ENCODE measurements around the gene KRT83. TPM values are rescaled to one million over a fixed set of nuclear protein-coding genes. Genes with fewer than 3 reads are reported as not detected.
A peak's percentile ranks its signal among the peaks of the same experiment; 100 is the strongest.
"Not testable (repeated sequence)": the region's sequence is repeated elsewhere in the genome, so short reads cannot be mapped to it uniquely, and the experiment has no call there.

KRT83 gene
- total and polyA plus RNA-seq, 12 donors = not detected

- no peak overlapping the region for H3K4me3 ChIP-seq
- DNase-seq = peak in 4 of 7 donors; percentile 15 to 69 (median 28)
Measured at GRCh38 chr12:52307836-52308805, 13.1 kb downstream of the KRT83 start.

DNA sequence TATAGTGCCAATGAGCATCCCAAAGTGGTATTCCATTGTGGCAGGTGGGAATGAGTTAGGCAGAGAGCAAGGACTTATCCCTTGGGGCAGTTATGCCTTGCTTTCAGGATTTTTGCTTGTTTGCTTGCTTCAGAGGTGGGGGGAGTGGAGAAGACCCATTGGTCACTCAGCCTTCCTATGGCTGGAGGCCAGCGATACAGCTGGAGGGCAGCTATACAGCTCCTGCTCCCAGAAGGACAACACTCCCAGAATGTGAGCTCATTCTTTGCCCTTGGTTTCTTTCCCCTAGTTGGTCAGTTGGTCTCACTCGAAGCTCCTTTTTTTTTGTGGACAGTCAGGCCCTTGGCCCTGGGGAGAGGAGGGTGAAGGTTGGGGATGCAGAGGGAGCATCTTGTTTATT, 14.5 kb downstream of the KRT83 start:
- H3K4me3 ChIP-seq = no peak overlapping the region
- no peak for TF ChIP-seq POLR2A (IDR thresholded peaks at IDR 0.05)
- TF ChIP-seq CTCF (IDR thresholded peaks at IDR 0.05) = no peak
- no peak for DNase-seq
- peaks cover 21% of the 10 kb centered on the region for H3K27me3 ChIP-seq
- 56 to 96% (median 84%) methylated on average over 2 of the region's 2 CpGs for WGBS, 4 donors
- intact Hi-C loops (cut with DNase I) = no loop called here
- H3K9me3 ChIP-seq (replicated peaks in 1 of 3) = no peaks in the 10 kb centered on the region
- no peaks in the 10 kb centered on the region for H3K36me3 ChIP-seq (replicated peaks in 1 of 2)
- H3K4me1 ChIP-seq (replicated peaks in 1 of 2) = no peaks in the 10 kb centered on the region
- no peak overlapping the region for H3K27ac ChIP-seq

More at GRCh38 chr12:52307836-52308805, 13.1 kb downstream of the KRT83 start:
- Histone ChIP-seq H3K27me3 (peaks cover 21% of the 10 kb centered on the region), H3K27ac (no peak overlapping the region), H3K9me3 (replicated peaks in 1 of 3) (no peaks in the 10 kb centered on the region), H3K4me1 (replicated peaks in 1 of 2) (no peaks in the 10 kb centered on the region), H3K36me3 (replicated peaks in 1 of 2) (no peaks in the 10 kb centered on the region)
- peak in 1 of 6 experiments; percentile 14 for TF ChIP-seq CTCF (IDR thresholded peaks at IDR 0.05)
- no peak for TF ChIP-seq POLR2A (IDR thresholded peaks at IDR 0.05)
- 10 to 22% (median 15%) methylated on average over 17 to 71 of the region's 71 CpGs for WGBS, 4 donors
- intact Hi-C loops (cut with DNase I) = no loop called here

DNA sequence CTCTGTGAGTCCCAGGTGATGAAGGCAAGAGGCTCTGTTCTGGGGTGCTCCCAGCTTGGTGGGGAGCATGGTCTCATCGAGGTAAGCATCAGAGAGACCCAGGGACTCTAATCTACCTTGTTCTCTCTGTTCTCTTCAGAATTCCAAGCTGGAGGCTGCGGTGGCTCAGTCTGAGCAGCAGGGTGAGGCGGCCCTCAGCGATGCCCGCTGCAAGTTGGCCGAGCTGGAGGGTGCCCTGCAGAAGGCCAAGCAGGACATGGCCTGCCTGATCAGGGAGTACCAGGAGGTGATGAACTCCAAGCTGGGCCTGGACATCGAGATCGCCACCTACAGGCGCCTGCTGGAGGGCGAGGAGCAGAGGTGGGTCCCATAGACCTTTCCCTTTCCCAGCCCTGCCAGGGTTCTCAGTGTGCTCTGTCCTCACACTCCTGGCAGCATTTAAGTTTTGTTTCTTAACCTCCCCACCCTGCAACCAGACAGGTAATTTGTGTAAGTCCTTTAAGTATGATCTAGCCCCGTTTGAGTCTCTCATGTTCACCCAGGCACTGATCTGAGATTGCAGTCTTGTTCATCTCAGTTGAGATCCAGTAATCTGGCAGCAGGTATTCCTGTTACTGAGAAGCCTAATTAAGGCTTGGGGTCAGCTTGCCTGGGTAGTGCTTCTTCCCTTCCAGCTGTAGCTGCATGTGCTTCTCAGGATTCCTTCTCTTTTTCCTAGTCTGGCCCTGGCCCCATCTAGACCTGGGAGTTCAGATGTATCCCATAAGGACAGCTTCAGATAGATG, 15.1 kb downstream of the KRT83 start:
- WGBS, 4 donors = 75 to 83% (median 79%) methylated on average over 4 to 11 of the region's 11 CpGs
- Histone ChIP-seq H3K4me3 (no peak overlapping the region), H3K27me3 (peaks cover 17% of the 10 kb centered on the region), H3K9me3 (replicated peaks in 1 of 3) (no peaks in the 10 kb centered on the region), H3K36me3 (replicated peaks in 1 of 2) (no peaks in the 10 kb centered on the region), H3K4me1 (replicated peaks in 1 of 2) (no peaks in the 10 kb centered on the region), H3K27ac (no peak overlapping the region)
- TF ChIP-seq CTCF (IDR thresholded peaks at IDR 0.05) (peak in 3 of 6 experiments; percentile 13 to 21 (median 15)), POLR2A (IDR thresholded peaks at IDR 0.05) (no peak)
- intact Hi-C loops (cut with DNase I) = no loop called here
- no peak for DNase-seq

DNA sequence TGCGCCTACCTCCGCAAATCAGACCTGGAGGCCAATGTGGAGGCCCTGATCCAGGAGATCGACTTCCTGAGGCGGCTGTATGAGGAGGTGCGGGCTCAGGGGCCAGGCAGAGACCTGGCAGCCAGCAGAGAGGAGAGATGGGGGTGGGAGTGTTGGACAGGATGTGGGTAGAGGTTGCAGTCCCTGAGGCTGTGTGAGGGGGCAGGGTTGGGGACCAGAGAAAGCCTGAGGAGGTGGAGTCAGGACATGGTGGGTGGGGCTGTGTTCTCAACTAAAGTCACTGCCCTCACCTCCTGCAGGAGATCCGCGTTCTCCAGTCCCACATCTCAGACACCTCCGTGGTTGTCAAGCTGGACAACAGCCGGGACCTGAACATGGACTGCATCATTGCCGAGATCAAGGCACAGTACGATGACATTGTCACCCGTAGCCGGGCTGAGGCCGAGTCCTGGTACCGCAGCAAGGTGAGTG, 16.2 kb downstream of the KRT83 start:
- H3K27me3 ChIP-seq = peaks cover 14% of the 10 kb centered on the region
- H3K4me1 ChIP-seq (replicated peaks in 1 of 2); DNase-seq; H3K4me3 ChIP-seq; H3K27ac ChIP-seq; H3K36me3 ChIP-seq (replicated peaks in 1 of 2); intact Hi-C loops (cut with DNase I); H3K9me3 ChIP-seq (replicated peaks in 1 of 3): not testable (repeated sequence)
- 67 to 83% (median 82%) methylated on average over 8 to 15 of the region's 15 CpGs for WGBS, 4 donors

DNA sequence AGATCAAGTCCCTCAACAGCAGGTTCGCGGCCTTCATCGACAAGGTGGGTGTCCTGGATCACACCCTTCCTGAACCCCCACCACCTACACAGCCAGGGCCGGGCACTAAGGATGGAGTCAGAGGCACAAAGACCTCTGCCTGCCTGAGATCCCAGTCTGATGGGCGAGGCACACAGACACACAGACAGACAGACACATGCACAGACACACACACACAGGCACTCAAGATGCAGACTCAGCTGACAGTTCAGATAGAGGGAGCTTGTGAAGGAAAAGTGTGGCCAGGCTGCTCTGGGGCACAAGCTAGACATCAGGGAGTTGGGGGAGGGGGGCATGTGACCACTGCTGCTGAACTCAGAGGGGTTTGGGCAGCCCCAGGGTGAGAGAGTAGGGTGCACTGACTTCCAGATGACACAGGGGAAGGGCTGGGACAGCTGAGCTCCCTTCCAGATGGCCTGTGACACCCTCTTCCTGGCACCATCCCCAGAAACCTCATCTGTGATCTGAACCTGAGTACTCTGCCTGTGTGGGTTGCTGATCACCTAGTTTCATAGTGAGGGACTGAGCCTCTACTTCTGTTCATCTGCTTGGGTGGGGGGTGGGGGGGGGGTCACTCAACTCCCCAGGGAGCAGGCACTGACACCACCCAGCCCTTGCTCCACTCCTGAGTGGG, 18.8 kb downstream of the KRT83 start:
- H3K4me3 ChIP-seq; intact Hi-C loops (cut with DNase I); H3K27me3 ChIP-seq; H3K27ac ChIP-seq; H3K9me3 ChIP-seq (replicated peaks in 1 of 3); H3K4me1 ChIP-seq (replicated peaks in 1 of 2); DNase-seq; H3K36me3 ChIP-seq (replicated peaks in 1 of 2): not testable (repeated sequence)
- WGBS, 4 donors = no CpG with 5 or more reads among the region's 5 CpGs

DNA sequence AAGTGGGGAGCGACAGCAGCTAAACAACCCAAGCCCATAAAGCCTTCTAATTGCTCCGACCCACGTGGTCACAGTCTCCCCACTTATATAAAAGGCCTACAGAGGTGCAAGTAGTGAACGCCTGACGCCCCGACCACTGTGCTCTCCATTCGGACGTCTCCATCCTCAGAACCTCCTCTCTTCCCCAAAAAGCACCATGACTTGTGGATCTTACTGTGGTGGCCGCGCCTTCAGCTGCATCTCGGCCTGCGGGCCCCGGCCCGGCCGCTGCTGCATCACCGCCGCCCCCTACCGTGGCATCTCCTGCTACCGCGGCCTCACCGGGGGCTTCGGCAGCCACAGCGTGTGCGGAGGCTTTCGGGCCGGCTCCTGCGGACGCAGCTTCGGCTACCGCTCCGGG, 19.5 kb downstream of the KRT83 start:
- intact Hi-C loops (cut with DNase I); DNase-seq; H3K27ac ChIP-seq; H3K36me3 ChIP-seq (replicated peaks in 1 of 2); H3K9me3 ChIP-seq (replicated peaks in 1 of 3); H3K4me3 ChIP-seq; H3K27me3 ChIP-seq; H3K4me1 ChIP-seq (replicated peaks in 1 of 2): not testable (repeated sequence)
- WGBS, 4 donors = 79 to 91% (median 83%) methylated on average over 8 to 21 of the region's 31 CpGs
